Testis (tissue), 2 donors: ENCODE measurements around the gene ATG16L1.

Source experiments
- POLR2A ChIP-seq: fragments of 450-650 bp; IDR thresholded peaks from one replicate; pipeline ENCODE4 v1.6.1; 2017; ENCODE audit warnings: antibody characterized with exemption, mild to moderate bottlenecking, moderate library complexity
- TF ChIP-seq, protein P1 (sequence below), 3 experiments: fragments of 450-650 bp in 2 of 3; fragments of 200-600 bp in 1 of 3; sonication (generic) in 1 of 3; IDR thresholded peaks; one replicate each; pipeline ENCODE4 v1.5.1; 2016 to 2019; ENCODE audit warnings: antibody characterized with exemption in 3 of 3, mild to moderate bottlenecking in 2 of 3, moderate library complexity in 1 of 3

DNA sequence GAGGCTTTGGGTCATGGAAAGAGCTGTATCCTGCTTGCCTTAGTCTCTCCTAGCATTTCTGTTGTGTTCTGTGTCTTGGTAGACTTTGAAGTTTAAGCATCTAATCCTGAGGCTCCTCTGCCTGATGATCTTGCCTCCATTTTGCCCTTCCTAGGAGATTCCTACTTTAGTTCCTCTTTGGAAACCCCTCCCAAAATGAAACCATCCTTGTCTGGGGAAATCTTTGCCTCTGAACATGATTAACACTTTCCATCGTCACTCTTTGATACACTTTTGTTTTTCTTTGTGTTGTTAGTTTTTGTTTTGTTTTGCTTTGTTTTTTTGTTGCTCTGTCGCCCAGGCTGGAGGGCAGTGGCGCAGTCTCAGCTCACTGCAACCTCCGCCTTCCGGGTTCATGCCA, 9.2 kb downstream of the ATG16L1 start:
- TF ChIP-seq POLR2A: no peak
- TF ChIP-seq, protein P1, sequence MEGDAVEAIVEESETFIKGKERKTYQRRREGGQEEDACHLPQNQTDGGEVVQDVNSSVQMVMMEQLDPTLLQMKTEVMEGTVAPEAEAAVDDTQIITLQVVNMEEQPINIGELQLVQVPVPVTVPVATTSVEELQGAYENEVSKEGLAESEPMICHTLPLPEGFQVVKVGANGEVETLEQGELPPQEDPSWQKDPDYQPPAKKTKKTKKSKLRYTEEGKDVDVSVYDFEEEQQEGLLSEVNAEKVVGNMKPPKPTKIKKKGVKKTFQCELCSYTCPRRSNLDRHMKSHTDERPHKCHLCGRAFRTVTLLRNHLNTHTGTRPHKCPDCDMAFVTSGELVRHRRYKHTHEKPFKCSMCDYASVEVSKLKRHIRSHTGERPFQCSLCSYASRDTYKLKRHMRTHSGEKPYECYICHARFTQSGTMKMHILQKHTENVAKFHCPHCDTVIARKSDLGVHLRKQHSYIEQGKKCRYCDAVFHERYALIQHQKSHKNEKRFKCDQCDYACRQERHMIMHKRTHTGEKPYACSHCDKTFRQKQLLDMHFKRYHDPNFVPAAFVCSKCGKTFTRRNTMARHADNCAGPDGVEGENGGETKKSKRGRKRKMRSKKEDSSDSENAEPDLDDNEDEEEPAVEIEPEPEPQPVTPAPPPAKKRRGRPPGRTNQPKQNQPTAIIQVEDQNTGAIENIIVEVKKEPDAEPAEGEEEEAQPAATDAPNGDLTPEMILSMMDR (IDR thresholded peaks at IDR 0.05): no peak
